GM23248 (cell line): Measurements from ENCODE around the gene NT5E. TPM values are rescaled to one million over a fixed set of nuclear protein-coding genes. Genes with fewer than 3 reads are reported as not detected.

Experiments
- DNase-seq: peaks from one replicate; pipeline ENCODE4 v3.0.0-alpha.2; 2015
- H2AFZ ChIP-seq: fragments of 200-600 bp; sonication (generic); 2 replicates; pipeline ENCODE4 v1.6.1; 2016; ENCODE audit warnings: antibody characterized with exemption
- H3F3A ChIP-seq: fragments of 200-600 bp; sonication (generic); 2 replicates; pipeline ENCODE4 v1.6.1; 2016; ENCODE audit warnings: mild to moderate bottlenecking, antibody characterized with exemption, mixed run types; ENCODE audit not compliant: insufficient read depth
- H3K27ac ChIP-seq: fragments of 200-600 bp; sonication (generic); 2 replicates; pipeline ENCODE4 v1.5.1; 2016; ENCODE audit warnings: mild to moderate bottlenecking
- H3K27me3 ChIP-seq: fragments of 200-600 bp; sonication (generic); replicated peaks from 2 replicates; pipeline ENCODE4 v1.6.1; 2016; ENCODE audit warnings: mild to moderate bottlenecking; ENCODE audit not compliant: insufficient read depth
- H3K36me3 ChIP-seq: fragments of 200-600 bp; sonication (generic); 2 replicates; pipeline ENCODE4 v1.6.1; 2016; ENCODE audit warnings: low read depth, mild to moderate bottlenecking
- H3K4me1 ChIP-seq: fragments of 200-600 bp; sonication (generic); 2 replicates; pipeline ENCODE4 v1.6.1; 2016; ENCODE audit warnings: mild to moderate bottlenecking; ENCODE audit not compliant: insufficient read depth
- H3K4me2 ChIP-seq: fragments of 200-600 bp; sonication (generic); one replicate; pipeline ENCODE4 v1.6.1; 2016; ENCODE audit warnings: mild to moderate bottlenecking; ENCODE audit not compliant: unreplicated experiment
- H3K4me3 ChIP-seq: fragments of 200-600 bp; sonication (generic); 2 replicates; pipeline ENCODE4 v1.5.1; 2016; ENCODE audit warnings: mild to moderate bottlenecking
- H3K79me2 ChIP-seq: fragments of 200-600 bp; sonication (generic); 2 replicates; pipeline ENCODE4 v1.6.1; 2016; ENCODE audit warnings: mild to moderate bottlenecking; ENCODE audit not compliant: insufficient read depth
- H3K9ac ChIP-seq: fragments of 200-600 bp; sonication (generic); 2 replicates; pipeline ENCODE4 v1.6.1; 2016; ENCODE audit warnings: mild to moderate bottlenecking
- H3K9me2 ChIP-seq: fragments of 200-600 bp; sonication (generic); 2 replicates; pipeline ENCODE4 v1.6.1; 2016; ENCODE audit warnings: mixed run types, mild to moderate bottlenecking, moderate library complexity; ENCODE audit not compliant: insufficient read depth
- H3K9me3 ChIP-seq: fragments of 200-600 bp; sonication (generic); one replicate; pipeline ENCODE4 v1.6.1; 2017; ENCODE audit warnings: low read depth
- H4K20me1 ChIP-seq: fragments of 200-600 bp; sonication (generic); 2 replicates; pipeline ENCODE4 v1.6.0; 2016; ENCODE audit not compliant: insufficient read depth
- EZH2 ChIP-seq: fragments of 200-600 bp; sonication (generic); IDR thresholded peaks from 2 replicates; pipeline ENCODE4 v1.6.1; 2018; ENCODE audit warnings: antibody characterized with exemption, mild to moderate bottlenecking; ENCODE audit not compliant: insufficient read depth, poor library complexity, severe bottlenecking
- EZH2phosphoT487 ChIP-seq: fragments of 200-600 bp; sonication (generic); IDR thresholded peaks from 2 replicates; pipeline ENCODE4 v1.6.1; 2018; ENCODE audit warnings: antibody characterized with exemption, moderate library complexity, mild to moderate bottlenecking, low read depth; ENCODE audit not compliant: insufficient read depth
- WGBS, 2 experiments: methylation state at CpG; one replicate each; pipeline ENCODE4 v1.1.6; 2015 to 2017; ENCODE audit warnings: low lambda C conversion rate in 2 of 2, low coverage in 1 of 2; ENCODE audit errors: missing lambda C conversion rate in 2 of 2; 5-methylcytosine and 5-hydroxymethylcytosine counted together
- in situ Hi-C: fragments of 300-500 bp; cut with MboI; formaldehyde crosslinking; loops from 2 replicates; pipeline ENCODE4 v1.15.0; 2020
- polyA plus RNA-seq: library from polyadenylated mRNA; unstranded; fragments of >200 nt; fragmentation: Nextera tagmentation; extraction: Ambion mirVana; gene quantifications from 2 replicates; pipeline ENCODE4 v1.2.1, GENCODE V29; 2016
- total RNA-seq: library from RNA; depleted of rRNA; stranded (reverse); fragments of >200 nt; shearing (Covaris generic); gene quantifications from 2 replicates; pipeline ENCODE4 v1.2.3, GENCODE V29; 2014

Gene NT5E
- total and polyA plus RNA-seq, 2 experiments from 2014 or later = 201 to 264 TPM

DNA sequence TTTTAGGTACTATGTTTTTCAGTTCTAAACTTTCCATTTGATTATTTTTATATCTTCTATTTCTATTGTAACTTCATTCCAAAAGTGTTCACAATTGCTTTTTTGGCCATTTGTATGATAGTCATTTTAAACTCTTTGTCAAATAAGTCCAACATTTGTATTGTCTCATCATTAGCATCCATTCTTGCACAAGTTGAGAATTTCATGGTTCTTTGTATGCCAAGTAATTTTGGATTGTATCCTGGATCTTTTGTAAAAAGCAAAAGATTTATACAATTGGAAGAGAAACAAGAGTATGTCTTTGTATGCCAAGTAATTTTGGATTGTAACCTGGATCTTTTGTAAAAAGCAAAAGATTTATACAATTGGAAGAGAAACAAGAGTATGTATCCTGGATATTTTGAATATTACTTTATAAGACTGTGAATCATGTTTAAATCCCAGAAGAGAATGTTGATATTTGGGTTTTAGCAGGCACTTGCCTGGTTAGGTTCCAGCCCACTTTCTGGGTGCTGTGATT lies 36.9 kb upstream of the NT5E start:
- Histone ChIP-seq H3K4me1 (peaks cover 44% of the 10 kb centered on the region), H3K9me3 (no peaks in the 10 kb centered on the region), H2AFZ (no peak overlapping the region), H3K27ac (no peak overlapping the region; the same call in 1 of the 2 replicates), H4K20me1 (no peaks in the 10 kb centered on the region), H3K9ac (no peak overlapping the region), H3K4me2 (peak overlapping the region; percentile 15), H3F3A (peaks cover 36% of the 10 kb centered on the region), H3K36me3 (no peaks in the 10 kb centered on the region), H3K9me2 (no peaks in the 10 kb centered on the region), H3K4me3 (no peak overlapping the region), H3K27me3 (no peaks in the 10 kb centered on the region), H3K79me2 (no peaks in the 10 kb centered on the region)
- peak; percentile 13 for DNase-seq
- in situ Hi-C loops = no loop called here
- TF ChIP-seq EZH2 (no peak), EZH2phosphoT487 (no peak)

DNA sequence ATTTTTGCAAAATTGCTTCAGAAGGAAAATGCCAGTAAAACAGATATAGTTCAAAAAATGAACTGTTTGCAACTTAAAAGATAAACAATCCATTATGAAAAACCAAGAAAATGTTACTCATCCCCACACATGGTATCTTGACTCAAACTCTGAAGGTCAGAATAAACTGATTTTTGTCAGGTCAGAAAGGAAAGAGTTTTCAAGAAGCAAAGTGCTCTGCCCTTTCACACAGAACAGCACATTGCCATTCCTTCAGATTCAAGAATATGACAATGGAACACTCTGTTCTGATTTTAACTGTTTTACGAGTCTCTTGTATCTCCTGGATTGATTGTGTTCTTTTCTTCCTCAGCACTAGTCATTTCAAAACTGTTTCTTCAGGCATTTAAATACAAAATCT lies 33.8 kb upstream of the NT5E start:
- peak overlapping the region; percentile 34 for H2AFZ ChIP-seq
- peaks cover 64% of the 10 kb centered on the region for H3F3A ChIP-seq
- no peaks in the 10 kb centered on the region for H4K20me1 ChIP-seq
- peak overlapping the region; percentile 6 for H3K9ac ChIP-seq
- no peak overlapping the region for H3K4me3 ChIP-seq
- no peak for TF ChIP-seq EZH2phosphoT487
- no peak for TF ChIP-seq EZH2
- no peaks in the 10 kb centered on the region for H3K9me3 ChIP-seq
- no peaks in the 10 kb centered on the region for H3K36me3 ChIP-seq
- H3K4me2 ChIP-seq = peak overlapping the region; percentile 69
- 6 to 18% methylated on average over 1 of the region's 1 CpG for WGBS, 2 experiments
- peak; percentile 57 for DNase-seq
- H3K9me2 ChIP-seq = 0 out of 2 replicates have a peak, but pooled peaks cover 4% of the 10 kb centered on the region
- no peaks in the 10 kb centered on the region for H3K79me2 ChIP-seq
- in situ Hi-C loops = no loop called here
- peaks cover 75% of the 10 kb centered on the region for H3K4me1 ChIP-seq
- H3K27ac ChIP-seq = peak overlapping the region; percentile 53
- no peaks in the 10 kb centered on the region for H3K27me3 ChIP-seq

DNA sequence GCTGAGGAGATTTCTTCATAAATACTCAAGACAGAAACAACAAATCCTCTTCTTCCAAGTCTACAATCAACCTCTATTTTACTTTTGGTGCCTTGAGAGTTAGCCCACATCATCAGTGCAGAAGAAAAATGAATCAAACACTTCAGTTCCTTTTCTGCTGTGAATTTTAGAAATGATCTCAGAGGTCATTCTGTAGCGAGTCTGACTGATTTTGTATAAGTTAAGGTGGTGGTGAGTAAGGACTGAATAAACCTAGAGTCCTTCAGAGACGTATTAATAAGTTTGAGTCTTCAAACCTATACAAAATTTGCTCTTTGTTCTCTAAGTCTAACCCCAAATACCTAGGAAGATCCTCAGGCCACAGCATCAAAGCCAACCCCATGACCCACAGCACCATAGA lies 33.1 kb upstream of the NT5E start:
- DNase-seq = peak; percentile 23
- H3K27me3 ChIP-seq = no peaks in the 10 kb centered on the region
- H3K4me3 ChIP-seq = no peak overlapping the region
- TF ChIP-seq EZH2 = no peak
- TF ChIP-seq EZH2phosphoT487 = no peak
- H3K4me1 ChIP-seq = peaks cover 82% of the 10 kb centered on the region
- peak overlapping the region; percentile 69 for H3K4me2 ChIP-seq
- H3K79me2 ChIP-seq = no peaks in the 10 kb centered on the region
- no peaks in the 10 kb centered on the region for H3K36me3 ChIP-seq
- 30 to 33% methylated on average over 2 of the region's 2 CpGs for WGBS, 2 experiments
- H4K20me1 ChIP-seq = no peaks in the 10 kb centered on the region
- no peaks in the 10 kb centered on the region for H3K9me3 ChIP-seq
- H3F3A ChIP-seq = peaks cover 72% of the 10 kb centered on the region
- 0 out of 2 replicates have a peak, but pooled peaks cover 4% of the 10 kb centered on the region for H3K9me2 ChIP-seq
- H2AFZ ChIP-seq = peak overlapping the region; percentile 34
- in situ Hi-C loops = no loop called here
- H3K27ac ChIP-seq = peak overlapping the region; percentile 53
- H3K9ac ChIP-seq = no peak overlapping the region

DNA sequence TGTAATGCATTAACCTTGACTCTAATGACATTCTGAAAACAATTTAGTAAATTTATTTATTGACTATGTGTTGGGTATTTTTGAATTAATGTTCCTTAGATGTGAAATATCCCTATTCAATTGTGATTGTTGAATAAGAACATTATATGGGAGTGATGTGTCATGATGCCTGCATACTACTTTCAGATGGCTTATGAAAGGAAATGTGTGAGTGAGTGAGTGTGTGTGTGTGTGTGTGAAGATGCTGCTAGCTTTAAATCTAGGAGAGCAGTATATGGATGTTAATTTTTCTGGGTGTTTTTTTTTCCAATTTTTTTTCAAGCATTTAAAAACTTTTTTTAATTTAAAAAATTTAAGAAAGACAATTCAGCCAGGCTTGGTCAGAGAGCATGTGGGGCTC lies 32.5 kb upstream of the NT5E start:
- DNase-seq = peak; percentile 55
- no peak overlapping the region for H2AFZ ChIP-seq
- H3F3A ChIP-seq = peaks cover 77% of the 10 kb centered on the region
- no peak overlapping the region for H3K9ac ChIP-seq
- no peak overlapping the region for H3K4me3 ChIP-seq
- H3K4me1 ChIP-seq = peaks cover 87% of the 10 kb centered on the region
- H3K9me3 ChIP-seq = no peaks in the 10 kb centered on the region
- H3K36me3 ChIP-seq = no peaks in the 10 kb centered on the region
- no peak for TF ChIP-seq EZH2
- TF ChIP-seq EZH2phosphoT487 = no peak
- H3K4me2 ChIP-seq = peak overlapping the region; percentile 13
- no peaks in the 10 kb centered on the region for H3K27me3 ChIP-seq
- H3K79me2 ChIP-seq = no peaks in the 10 kb centered on the region
- H3K9me2 ChIP-seq = 0 out of 2 replicates have a peak, but pooled peaks cover 4% of the 10 kb centered on the region
- no peaks in the 10 kb centered on the region for H4K20me1 ChIP-seq
- H3K27ac ChIP-seq = peak overlapping the region; percentile 53
- in situ Hi-C loops = no loop called here

DNA sequence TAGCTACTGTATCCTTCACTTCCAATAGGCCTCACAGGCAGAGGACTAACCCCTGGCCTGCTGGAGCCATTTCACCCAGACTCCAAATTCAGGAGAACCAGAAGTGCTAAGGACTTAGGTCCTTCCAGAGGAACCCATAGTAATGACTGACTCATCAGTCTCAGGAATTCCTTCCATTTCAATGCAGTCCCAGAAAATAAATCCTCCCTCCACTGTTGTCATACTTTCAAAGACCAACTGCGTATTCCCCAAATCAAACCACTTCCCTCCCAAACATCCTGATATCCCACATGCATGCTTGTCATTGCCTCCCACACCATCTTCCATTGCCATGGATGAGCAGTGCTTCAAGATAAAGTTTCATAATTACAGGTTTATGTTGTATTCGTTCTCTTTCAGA lies 31.8 kb upstream of the NT5E start:
- Histone ChIP-seq H3K79me2 (no peaks in the 10 kb centered on the region), H3K9me2 (0 out of 2 replicates have a peak, but pooled peaks cover 4% of the 10 kb centered on the region), H3K36me3 (no peaks in the 10 kb centered on the region), H3K27me3 (no peaks in the 10 kb centered on the region), H3K9ac (no peak overlapping the region), H4K20me1 (no peaks in the 10 kb centered on the region), H2AFZ (peak overlapping the region; percentile 7; the same call in 1 of the 2 replicates), H3K4me1 (peaks cover 87% of the 10 kb centered on the region), H3F3A (peaks cover 78% of the 10 kb centered on the region), H3K4me3 (no peak overlapping the region), H3K9me3 (no peaks in the 10 kb centered on the region), H3K4me2 (peak overlapping the region; percentile 48), H3K27ac (peak overlapping the region; percentile 53)
- TF ChIP-seq EZH2phosphoT487 (no peak), EZH2 (no peak)
- in situ Hi-C loops = no loop called here
- DNase-seq = peak; percentile 79
- whole genome bisulfite sequencing, 2 experiments = 26 to 29% methylated on average over 2 of the region's 2 CpGs
